NCI-H2107 treated with DMSO at 0.1 percent for 48 hours (cell line): Measurements from ENCODE around the gene EXOC2.

Experiments
- DNase-seq: peaks from one replicate; lab custom pipeline; 2025; ENCODE audit not compliant: unreplicated experiment; lab: John Stamatoyannopoulos, UW

EXOC2 gene

GRCh38 chr6:527989-528673, 164.8 kb downstream of the EXOC2 start:
- no peak for DNase-seq

GRCh38 chr6:524803-525202, 168.1 kb downstream of the EXOC2 start:
- no peak for DNase-seq

- no peak for DNase-seq
Observed at GRCh38 chr6:520820-521219, 172.1 kb downstream of the EXOC2 start.

- no peak for DNase-seq
Observed at GRCh38 chr6:518218-518617, 174.7 kb downstream of the EXOC2 start.

GRCh38 chr6:516213-516612, 176.7 kb downstream of the EXOC2 start:
- DNase-seq: no peak

- DNase-seq: no peak
Observed at GRCh38 chr6:515267-515666, 177.7 kb downstream of the EXOC2 start.

- DNase-seq: no peak
Observed at GRCh38 chr6:514396-514978, 178.5 kb downstream of the EXOC2 start.

GRCh38 chr6:513961-514360, 179.0 kb downstream of the EXOC2 start:
- DNase-seq: no peak

GRCh38 chr6:513058-513457, 179.9 kb downstream of the EXOC2 start:
- DNase-seq: no peak

GRCh38 chr6:511488-512137, 181.3 kb downstream of the EXOC2 start:
- no peak for DNase-seq

- no peak for DNase-seq
Observed at GRCh38 chr6:509676-510075, 183.3 kb downstream of the EXOC2 start.

GRCh38 chr6:508614-509013, 184.3 kb downstream of the EXOC2 start:
- no peak for DNase-seq

GRCh38 chr6:508006-508405, 184.9 kb downstream of the EXOC2 start:
- DNase-seq: no peak

GRCh38 chr6:506920-507622, 185.9 kb downstream of the EXOC2 start:
- DNase-seq: no peak

GRCh38 chr6:506508-506907, 186.4 kb downstream of the EXOC2 start:
- no peak for DNase-seq

GRCh38 chr6:505374-505773, 187.6 kb downstream of the EXOC2 start:
- no peak for DNase-seq

GRCh38 chr6:504446-504980, 188.4 kb downstream of the EXOC2 start:
- DNase-seq: no peak

GRCh38 chr6:503610-504362, 189.2 kb downstream of the EXOC2 start:
- no peak for DNase-seq

- no peak for DNase-seq
Observed at GRCh38 chr6:502761-503160, 190.2 kb downstream of the EXOC2 start.

GRCh38 chr6:501891-502601, 190.9 kb downstream of the EXOC2 start:
- DNase-seq: no peak
